SU-DHL-6 (cell line): ENCODE data around the gene WDR86.

Experiments
- EZH2phosphoT487 ChIP-seq: fragments of 200-600 bp; sonication (generic), shearing (Covaris generic); conservative IDR thresholded peaks from 2 replicates; pipeline ENCODE4 v1.6.1; 2018; ENCODE audit warnings: mild to moderate bottlenecking, antibody characterized with exemption, low read length, moderate library complexity, mixed read lengths
- TF ChIP-seq, protein P1 (sequence below): fragments of 200-600 bp; sonication (generic); IDR thresholded peaks from one replicate; pipeline ENCODE4 v1.5.1; 2017; ENCODE audit warnings: antibody characterized with exemption, mild to moderate bottlenecking, low read length, moderate library complexity; ENCODE audit not compliant: insufficient read depth, poor library complexity, severe bottlenecking

DNA sequence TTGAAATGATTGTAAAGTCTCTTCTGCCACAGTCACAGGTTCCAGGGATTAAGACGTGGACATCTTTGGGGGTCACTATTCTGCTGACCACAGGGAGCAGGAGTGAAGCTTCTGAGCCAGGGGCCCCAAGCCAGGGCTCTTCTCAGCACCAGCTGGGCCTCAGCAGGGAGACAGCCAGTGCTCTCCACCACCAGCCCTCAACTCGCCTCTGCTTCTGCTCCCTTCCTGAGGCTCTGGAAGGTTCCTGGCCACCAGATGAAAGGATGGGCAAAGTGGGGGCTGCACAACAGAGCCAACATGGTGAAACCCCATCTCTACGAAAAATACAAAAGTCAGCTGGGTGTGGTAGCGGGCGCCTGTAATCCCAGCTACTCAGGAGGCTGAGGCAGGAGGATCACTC is 41.3 kb upstream of the WDR86 start:
- TF ChIP-seq, protein P1, sequence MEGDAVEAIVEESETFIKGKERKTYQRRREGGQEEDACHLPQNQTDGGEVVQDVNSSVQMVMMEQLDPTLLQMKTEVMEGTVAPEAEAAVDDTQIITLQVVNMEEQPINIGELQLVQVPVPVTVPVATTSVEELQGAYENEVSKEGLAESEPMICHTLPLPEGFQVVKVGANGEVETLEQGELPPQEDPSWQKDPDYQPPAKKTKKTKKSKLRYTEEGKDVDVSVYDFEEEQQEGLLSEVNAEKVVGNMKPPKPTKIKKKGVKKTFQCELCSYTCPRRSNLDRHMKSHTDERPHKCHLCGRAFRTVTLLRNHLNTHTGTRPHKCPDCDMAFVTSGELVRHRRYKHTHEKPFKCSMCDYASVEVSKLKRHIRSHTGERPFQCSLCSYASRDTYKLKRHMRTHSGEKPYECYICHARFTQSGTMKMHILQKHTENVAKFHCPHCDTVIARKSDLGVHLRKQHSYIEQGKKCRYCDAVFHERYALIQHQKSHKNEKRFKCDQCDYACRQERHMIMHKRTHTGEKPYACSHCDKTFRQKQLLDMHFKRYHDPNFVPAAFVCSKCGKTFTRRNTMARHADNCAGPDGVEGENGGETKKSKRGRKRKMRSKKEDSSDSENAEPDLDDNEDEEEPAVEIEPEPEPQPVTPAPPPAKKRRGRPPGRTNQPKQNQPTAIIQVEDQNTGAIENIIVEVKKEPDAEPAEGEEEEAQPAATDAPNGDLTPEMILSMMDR = no peak
- TF ChIP-seq EZH2phosphoT487 = no peak
